NCI-H2081 (cell line): ENCODE data around the gene APIP.
"Not testable (repeated sequence)": the region's sequence is repeated elsewhere in the genome, so short reads cannot be mapped to it uniquely, and the experiment has no call there.

Experiments used
- DNase-seq, 2 experiments: peaks; one replicate each; lab custom pipeline; 2025; lab: John Stamatoyannopoulos, UW

Gene APIP

DNA sequence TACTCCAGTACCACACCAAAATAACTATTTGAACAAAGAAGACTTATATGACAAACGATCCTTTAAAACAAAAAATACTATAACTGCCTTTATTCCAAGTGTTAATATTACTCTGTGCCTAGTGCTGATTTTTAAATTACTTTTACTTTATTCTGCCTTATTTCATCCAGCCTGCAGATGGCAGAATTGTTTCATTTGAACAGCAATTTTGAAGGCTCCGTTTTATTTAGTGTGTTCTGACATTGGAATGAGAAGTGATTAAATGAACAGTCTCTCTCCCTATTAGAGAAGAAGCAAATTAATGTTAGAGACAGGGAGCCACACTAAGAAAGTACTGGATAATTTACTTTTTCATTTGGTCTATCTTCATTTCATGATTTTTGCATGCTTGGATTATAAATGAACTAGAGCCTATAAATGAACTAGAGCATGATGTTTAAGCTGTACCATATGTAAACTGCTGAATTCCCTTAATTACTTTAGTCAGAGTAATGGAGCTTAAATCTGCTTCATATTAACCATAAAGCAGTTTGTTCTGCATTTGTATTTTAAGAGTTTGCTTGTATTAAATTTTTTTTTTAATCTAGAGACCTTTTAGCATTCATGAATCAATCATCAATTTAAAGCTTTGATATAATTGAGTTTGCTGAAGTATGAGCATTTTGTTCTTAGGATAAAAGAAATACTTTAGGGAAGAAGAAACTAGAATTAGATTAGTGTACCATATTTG lies 10.1 kb upstream of the APIP start:
- peak; percentile 55 to 57 for DNase-seq

GRCh38 chr11:34924714-34925113 lies 8.5 kb upstream of the APIP start:
- no peak for DNase-seq

GRCh38 chr11:34921156-34921555 lies 5.0 kb upstream of the APIP start:
- DNase-seq, result no peak

GRCh38 chr11:34916843-34917770 lies 928 bp upstream of the APIP start:
- no peak for DNase-seq

- DNase-seq, result peak in 1 of 2 experiments; percentile 59
These were observed 804 bp downstream of the APIP start for GRCh38 chr11:34915136-34916014.

DNA sequence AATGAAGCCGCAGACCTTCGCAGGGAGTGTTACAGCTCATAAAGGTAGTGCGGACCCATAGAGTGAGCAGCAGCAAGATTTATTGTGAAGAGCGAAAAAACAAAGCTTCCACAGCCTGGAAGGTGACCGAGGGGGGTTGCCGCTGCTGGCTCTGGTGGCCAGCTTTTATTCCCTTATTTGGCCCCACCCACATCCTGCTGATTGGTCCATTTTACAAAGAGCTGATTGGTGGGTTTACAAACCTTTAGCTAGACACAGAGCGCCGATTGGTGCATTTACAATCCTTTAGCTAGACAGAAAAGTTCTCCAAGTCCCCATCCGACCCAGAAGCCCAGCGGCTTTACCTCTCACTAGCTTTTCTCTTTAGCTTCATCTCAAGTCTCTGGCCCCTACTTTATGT lies 2.6 kb downstream of the APIP start:
- DNase-seq, result not testable (repeated sequence)

- no peak for DNase-seq
These were observed 4.5 kb downstream of the APIP start for GRCh38 chr11:34911676-34912075.

GRCh38 chr11:34910817-34911216 lies 5.4 kb downstream of the APIP start:
- no peak for DNase-seq

GRCh38 chr11:34909955-34910354 lies 6.2 kb downstream of the APIP start:
- no peak for DNase-seq

GRCh38 chr11:34909415-34909814 lies 6.8 kb downstream of the APIP start:
- no peak for DNase-seq

- DNase-seq, result no peak
These were observed 8.1 kb downstream of the APIP start for GRCh38 chr11:34907934-34908593.

- DNase-seq, result no peak
These were observed 10.5 kb downstream of the APIP start for GRCh38 chr11:34905666-34906065.

DNA sequence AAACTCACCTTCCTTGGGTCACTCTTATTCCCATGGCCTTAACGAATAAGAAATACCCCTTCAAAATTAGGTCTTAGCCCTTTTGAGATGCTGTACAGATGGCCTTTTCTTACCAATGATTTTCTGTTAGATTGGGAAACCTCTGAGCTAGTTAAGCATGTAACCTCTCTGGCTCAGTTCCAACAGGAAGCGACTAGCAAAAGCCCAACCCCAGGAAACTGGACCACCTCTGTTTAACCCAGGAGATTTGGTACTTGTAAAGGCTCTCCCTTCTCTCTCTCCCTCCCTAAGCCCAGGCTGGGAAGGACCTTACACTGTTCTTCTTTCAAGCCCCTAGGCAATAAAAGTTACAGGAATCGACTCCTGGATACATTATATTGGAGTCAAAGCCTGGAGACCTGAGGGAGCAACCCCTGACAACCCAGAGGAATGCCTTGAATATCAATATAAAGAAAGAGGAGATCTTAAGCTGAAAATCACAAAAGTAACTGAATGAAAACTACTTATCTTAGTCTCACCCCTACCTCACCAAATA lies 11.7 kb downstream of the APIP start:
- peak in 1 of 2 experiments; percentile 7 for DNase-seq

- no peak for DNase-seq
These were observed 16.6 kb downstream of the APIP start for GRCh38 chr11:34899633-34900016.

DNA sequence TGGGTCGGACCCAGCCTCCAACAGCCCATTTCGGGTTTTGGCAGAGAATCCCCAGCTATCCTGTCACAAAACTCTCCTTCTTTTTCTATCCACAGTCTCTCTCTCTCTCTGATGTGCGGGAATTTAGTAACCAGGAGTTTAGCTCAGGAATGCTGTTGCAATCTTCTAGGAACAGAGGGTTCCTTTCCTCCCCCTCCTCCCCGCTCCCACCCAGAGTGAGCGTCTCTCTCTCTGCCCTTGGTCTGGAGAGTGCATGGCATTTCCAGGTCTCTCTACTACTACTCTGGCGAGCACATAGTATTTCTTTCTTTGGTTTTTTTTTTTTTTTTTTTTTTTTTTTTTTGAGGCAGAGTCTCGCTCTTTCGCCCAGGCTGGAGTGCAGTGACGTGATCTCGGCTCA lies 17.7 kb downstream of the APIP start:
- DNase-seq, result no peak

GRCh38 chr11:34897171-34897870 lies 18.9 kb downstream of the APIP start:
- no peak for DNase-seq

DNA sequence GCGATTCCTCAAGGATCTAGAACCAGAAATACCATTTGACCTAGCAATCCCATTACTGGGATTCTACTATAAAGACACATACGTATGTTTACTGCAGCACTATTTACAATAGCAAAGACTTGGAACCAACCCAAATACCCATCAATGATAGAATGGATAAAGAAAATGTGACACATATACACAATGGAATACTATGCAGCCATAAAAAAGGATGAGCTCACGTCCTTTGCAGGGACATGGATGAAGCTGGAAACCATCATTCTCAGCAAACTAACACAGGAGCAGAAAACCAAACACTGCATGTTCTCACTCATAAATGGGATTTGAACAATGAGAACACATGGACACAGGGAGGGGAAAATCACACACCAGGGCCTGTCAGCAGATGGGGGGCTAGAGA lies 20.0 kb downstream of the APIP start:
- DNase-seq, result not testable (repeated sequence)

- no peak for DNase-seq
These were observed 22.8 kb downstream of the APIP start for GRCh38 chr11:34893416-34893815.

DNA sequence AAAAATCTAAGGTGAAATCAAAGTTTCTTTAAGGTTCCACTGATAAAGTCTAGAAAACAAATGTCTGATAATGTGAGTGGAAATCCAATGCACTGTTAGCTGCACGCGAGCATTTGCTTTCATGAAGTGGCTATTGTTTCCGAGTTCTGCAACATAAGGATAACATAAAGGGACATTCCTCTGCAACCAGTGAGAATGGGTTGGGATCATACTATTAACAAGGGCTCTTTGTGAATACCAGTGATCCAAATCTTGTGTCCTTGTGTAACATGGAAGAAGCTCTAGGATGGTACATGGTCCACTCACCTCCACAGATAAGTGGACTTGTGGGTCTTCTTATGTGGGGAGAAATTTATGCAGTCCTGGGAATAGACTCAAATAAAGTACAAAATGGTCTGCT lies 24.6 kb downstream of the APIP start:
- no peak for DNase-seq

DNA sequence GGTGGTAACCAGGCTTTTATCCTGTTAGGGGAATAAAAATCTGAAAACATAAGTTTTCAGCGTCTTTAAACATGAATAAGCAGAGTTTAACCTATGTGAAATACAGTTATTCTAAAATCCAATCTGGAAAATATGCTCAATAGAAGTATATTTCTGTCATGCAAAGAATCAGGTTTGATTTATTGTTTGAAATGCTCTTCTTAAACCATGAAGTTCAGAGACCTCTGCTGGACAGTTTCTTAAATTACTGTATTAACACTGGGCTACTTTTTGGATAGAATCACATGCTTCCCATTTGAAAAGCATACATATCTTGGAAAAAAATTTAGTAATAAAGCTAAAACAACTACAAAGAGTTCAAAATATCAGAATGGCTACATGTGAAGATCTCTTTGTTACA lies 25.4 kb downstream of the APIP start:
- DNase-seq, result peak; percentile 23 to 53

DNA sequence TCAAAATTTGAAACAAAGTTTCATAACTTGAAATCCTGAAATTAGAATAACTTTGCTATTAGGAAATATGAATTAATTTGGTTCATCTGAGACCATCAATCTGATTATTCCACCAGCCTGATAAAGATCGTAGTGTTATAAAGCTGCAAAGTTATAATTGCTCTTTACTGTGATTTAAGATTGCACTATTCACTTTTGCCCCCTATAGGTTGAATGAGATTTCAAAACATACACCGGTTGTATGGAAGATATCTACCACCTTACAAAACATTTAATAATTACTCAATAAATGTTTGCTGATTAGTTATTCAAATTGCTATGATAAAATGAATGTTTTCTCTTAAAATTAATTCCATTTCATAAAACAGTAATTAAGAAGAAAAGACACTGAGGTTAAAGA lies 26.1 kb downstream of the APIP start:
- DNase-seq, result peak in 1 of 2 experiments; percentile 10
